Measurements from ENCODE around the gene RSRC1.
"Not testable (repeated sequence)": the region's sequence is repeated elsewhere in the genome, so short reads cannot be mapped to it uniquely, and the experiment has no call there.

RSRC1 gene

DNA sequence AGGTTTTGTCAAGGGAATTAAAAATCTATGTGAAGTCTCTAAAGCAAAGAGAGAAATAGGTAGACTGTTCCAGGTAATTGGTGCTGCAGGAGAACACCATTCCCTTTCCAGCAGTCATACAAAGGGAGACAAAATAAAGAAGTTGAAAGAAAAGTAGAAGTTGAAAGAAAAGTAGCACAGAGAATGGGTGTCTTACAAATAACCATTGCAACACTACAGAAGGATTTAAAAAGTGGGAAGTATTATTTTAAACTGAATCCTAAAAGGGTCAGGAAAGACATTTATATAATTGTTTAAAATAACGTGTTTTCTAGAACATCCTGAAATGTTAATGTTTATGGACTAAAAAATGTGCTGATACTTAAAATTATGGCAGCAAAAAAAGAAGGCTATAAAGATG is 223.8 kb downstream of the RSRC1 start:
- no peak for DNase-seq

- DNase-seq: no peak
These were observed 227.2 kb downstream of the RSRC1 start for GRCh38 chr3:158337110-158337509.

- no peak for DNase-seq
These were observed 229.7 kb downstream of the RSRC1 start for GRCh38 chr3:158339638-158340037.

DNA sequence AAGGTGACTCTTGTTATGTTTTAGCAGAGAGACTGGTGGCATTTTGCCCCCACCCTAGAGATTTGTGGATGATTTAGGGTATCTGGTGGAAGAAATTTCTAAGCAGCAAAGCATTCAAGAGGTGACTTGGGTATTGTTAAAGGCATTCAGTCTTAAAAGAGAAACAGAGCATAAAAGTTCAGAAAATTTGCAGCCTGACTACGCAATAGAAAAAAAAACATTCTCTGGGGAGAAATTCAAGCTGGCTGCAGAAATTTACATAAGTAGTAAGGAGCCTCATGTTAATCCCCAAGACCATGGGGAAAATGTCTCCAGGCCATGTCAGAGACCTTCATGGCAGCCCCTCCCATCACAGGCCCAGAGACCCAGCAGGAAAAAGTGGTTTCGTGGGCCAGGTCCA is 231.1 kb downstream of the RSRC1 start:
- not testable (repeated sequence) for DNase-seq

DNA sequence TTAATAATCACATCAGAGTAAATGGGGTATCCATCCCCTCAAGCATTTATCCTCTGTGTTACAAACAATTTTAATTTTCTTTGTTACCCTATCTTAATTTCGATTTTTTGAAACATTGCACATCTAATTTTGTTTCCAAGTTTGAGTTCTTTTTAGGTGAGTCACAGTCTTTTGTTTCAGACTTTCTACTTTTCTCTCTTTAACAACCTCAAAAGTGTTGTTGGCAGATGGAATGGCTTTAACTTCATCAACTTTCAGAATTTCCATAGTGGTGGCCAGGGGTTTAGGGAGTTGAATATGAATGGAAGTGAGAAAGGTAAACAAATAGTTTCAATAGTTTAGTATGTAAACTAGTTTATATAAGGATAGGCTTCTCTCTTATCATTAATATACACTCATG is 238.1 kb downstream of the RSRC1 start:
- no peak for DNase-seq

DNA sequence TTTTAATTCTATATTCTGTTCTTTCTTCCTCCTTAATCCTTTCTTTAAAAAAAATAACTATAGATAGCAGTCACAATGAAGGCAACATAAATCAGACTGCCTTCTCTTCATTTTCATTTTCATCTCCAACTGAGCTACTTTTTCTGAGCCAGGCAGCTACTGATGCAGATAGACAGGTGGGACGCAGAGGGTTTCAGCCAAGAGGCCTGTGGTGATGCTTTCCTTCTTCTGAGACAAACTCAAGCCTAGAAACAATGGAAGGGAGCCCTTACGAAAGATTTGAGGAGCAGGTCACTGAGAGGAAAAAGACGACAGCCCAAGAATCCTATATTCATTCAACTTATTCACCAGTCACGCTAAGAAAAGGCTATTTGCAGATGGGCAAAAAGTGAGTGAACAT is 241.1 kb downstream of the RSRC1 start:
- no peak for DNase-seq

DNA sequence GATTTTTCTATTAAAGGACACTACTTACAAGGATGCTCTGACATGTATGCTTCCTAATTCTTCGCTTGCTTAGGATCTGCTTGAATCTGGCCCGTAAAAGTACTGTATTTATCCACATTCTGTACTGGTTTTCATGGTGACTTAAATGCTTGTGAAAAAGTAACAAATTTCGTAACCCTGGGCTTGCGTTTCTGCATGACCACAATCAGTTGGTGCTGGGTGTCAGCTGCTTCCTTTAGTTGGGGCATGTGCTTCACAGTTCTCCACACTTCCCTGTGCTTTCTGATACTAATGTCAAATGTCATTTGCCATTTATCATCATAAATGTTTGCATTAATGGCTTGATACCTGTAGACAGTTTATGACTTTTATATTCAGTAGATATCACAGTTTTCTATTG is 242.7 kb downstream of the RSRC1 start:
- DNase-seq: no peak

- no peak for DNase-seq
These were observed 244.8 kb downstream of the RSRC1 start for GRCh38 chr3:158354713-158355112.

GRCh38 chr3:158355623-158356588 is 246.0 kb downstream of the RSRC1 start:
- no peak for DNase-seq

DNA sequence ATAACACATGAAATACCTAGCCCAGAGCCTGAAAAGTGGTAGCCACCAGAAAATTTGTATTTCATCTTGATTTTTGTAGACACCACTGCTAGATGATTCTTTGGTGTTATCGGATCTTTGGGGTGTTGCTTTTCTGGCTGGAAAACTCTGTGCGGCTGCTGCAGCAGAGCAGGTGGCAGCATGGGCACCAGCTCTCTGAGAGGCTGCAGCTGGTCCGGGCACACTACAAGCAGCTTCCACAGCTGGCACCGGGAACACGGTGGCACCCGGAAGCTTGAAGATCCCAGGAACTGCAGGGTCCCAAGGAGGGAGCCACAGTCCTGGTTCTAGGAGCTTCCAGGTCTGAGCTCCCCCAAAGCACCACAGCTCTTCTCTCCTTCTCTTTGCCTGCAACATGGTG is 249.4 kb downstream of the RSRC1 start:
- DNase-seq: no peak

GRCh38 chr3:158360756-158361448 is 251.0 kb downstream of the RSRC1 start:
- DNase-seq: no peak

DNA sequence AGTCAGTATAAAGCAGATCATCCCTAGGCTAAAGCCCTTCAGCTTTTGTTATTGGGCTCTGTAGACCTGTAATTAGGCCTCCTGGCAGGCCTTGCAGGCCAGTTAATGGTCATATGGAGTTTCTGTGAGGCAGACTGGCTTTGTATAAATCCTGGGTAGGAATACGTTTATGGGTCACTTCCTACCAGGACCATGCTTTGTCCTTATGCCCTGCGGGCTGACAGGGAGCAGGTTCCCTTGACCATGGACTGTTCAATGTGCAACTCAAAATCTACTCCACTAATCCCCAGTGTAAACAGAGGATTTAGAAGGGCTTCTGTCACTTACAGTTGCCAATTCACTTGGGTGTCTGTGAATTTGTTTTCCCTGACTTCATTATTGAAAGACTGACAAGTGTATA is 258.4 kb downstream of the RSRC1 start:
- no peak for DNase-seq

DNA sequence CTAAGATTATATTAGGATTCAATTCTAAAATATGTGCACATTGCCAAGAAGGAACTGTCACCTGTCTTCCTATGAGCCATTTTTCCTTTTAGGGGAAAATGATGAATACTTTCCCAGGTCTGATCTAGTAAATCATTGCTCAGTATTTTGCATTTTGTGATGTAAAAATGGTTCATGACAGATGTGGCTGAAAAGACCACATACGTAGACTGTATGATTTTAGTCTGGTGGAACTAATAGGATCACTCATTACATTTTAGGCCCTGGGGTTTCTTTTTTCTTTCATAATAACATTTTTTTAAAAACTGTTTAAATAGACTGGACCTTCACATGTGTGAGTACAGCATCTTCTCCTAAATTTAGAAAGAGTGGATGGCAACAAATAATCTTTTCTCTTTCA is 259.4 kb downstream of the RSRC1 start:
- DNase-seq: no peak

- DNase-seq: no peak
These were observed 269.6 kb downstream of the RSRC1 start for GRCh38 chr3:158379517-158379916.

DNA sequence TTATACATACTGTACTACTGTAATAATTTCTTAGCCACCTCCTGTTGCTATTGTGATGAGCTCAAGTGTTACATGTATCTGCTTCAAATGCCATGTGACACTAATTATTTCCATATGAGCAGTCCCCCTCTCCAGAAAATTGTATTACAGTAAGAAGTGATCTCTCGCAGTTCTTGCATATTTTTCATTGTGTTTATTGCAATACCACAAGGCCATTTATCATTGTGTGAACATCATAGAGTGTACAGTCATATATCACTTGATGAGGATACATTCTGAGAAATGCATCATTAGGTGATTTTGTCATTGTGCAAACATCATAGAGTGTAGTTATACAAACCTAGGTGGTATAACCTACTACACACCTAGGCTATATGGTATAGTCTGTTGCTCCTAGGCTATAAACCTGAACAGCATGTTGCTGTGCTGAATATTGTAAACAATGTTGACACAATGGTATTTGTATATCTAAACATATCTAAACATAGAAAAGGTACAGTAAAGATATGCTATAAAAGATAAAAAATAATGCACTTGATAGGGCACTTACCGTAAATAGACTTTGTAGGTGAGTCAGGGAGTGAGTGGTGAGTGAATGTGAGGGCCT is 271.5 kb downstream of the RSRC1 start:
- DNase-seq: no peak

- no peak for DNase-seq
These were observed 272.6 kb downstream of the RSRC1 start for GRCh38 chr3:158382479-158382878.

GRCh38 chr3:158384019-158384418 is 274.1 kb downstream of the RSRC1 start:
- no peak for DNase-seq

DNA sequence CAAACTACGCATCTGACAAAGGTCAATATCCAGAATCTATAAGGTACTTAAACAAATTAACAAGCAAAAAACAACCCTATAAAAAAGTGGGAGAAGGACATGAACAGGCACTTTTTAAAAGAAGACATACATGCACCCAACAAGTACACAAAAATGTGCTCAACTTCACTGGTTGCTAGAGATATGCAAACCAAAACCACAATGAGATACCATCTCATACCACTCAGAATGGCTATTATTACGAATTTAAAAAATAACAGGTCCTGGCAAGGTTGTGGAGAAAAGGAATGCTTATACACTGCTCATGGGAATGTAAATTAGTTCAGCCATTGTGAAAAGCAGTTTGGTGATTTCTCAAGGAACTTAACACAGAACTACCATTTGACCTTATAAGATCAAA is 285.5 kb downstream of the RSRC1 start:
- no peak for DNase-seq

DNA sequence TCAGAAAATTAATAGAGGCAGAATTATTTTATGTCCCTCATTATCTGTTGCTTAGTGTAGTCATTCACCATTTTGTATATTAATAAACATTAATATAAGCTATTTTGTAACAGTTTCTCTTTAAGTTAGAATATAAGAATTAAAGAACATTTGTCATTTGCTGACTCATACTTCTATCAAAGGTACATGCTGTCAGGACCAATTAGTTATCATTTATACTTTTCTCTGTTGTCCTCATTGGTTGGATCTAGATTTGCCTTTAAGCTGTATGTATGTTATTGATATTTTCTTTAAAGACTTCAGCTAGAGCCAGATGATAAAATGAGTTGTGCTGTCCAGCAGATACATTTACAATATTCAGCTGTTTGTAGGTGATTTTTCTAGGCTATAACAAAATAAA is 292.7 kb downstream of the RSRC1 start:
- DNase-seq: no peak

GRCh38 chr3:158403013-158403412 is 293.1 kb downstream of the RSRC1 start:
- DNase-seq: no peak

GRCh38 chr3:158404131-158404718 is 294.3 kb downstream of the RSRC1 start:
- no peak for DNase-seq

DNA sequence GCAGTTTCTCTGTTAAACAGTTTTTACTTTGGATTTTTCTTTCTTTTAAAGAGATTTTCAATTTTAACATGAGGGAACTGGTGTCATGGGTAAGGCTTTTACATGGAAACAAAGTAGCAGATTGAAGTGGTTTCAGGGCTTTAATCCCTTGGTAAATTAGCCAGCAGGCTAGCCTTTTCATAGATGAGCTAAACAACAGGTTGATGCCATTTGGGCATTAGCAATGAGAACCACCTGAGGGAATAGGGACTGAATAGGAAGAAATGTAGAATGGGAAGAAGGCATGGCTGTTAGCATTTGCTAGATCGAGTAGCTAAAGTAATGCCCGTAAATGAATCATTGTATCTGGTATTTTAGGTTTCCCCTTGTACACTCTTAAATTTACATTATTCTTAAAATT is 295.6 kb downstream of the RSRC1 start:
- no peak for DNase-seq

- DNase-seq: no peak
These were observed 298.1 kb downstream of the RSRC1 start for GRCh38 chr3:158407844-158408517.

Measured in T-helper 9 cell (primary cell).